Neural cell (in vitro differentiated cells): ENCODE results near the gene GLRX. TPM values are rescaled to one million over a fixed set of nuclear protein-coding genes. Genes with fewer than 3 reads are reported as not detected.

ENCODE experiments used
- H2AFZ ChIP-seq: fragments of 200-600, 300-800 bp; sonication (generic), shearing (Covaris generic); 2 replicates; pipeline ENCODE4 v1.6.0; 2014; ENCODE audit warnings: low read depth, mild to moderate bottlenecking, antibody characterized with exemption, low read length, moderate library complexity
- H3F3A ChIP-seq: fragments of 200-600 bp; shearing (Covaris generic); 2 replicates; pipeline ENCODE4 v1.6.1; 2016; ENCODE audit warnings: mild to moderate bottlenecking, moderate library complexity, mixed read lengths, antibody characterized with exemption, low read length; ENCODE audit not compliant: insufficient read depth, poor library complexity, severe bottlenecking
- H3K27ac ChIP-seq: fragments of 200-600, 300-800 bp; sonication (generic), shearing (Covaris generic); 2 replicates; pipeline ENCODE4 v1.5.1; 2014; ENCODE audit warnings: mild to moderate bottlenecking, low read length, moderate library complexity
- H3K27me3 ChIP-seq: fragments of 300-800, 200-600 bp; sonication (generic), shearing (Covaris generic); 2 replicates; pipeline ENCODE4 v1.6.0; 2014; ENCODE audit warnings: mild to moderate bottlenecking, low read depth, low read length, moderate library complexity; ENCODE audit not compliant: insufficient read depth
- H3K36me3 ChIP-seq: fragments of 300-800, 200-600 bp; sonication (generic), shearing (Covaris generic); 2 replicates; pipeline ENCODE4 v1.5.1; 2014; ENCODE audit warnings: mild to moderate bottlenecking, antibody characterized with exemption, low read length, moderate library complexity; ENCODE audit not compliant: insufficient read depth
- H3K4me2 ChIP-seq: fragments of 300-800, 200-600 bp; sonication (generic), shearing (Covaris generic); 2 replicates; pipeline ENCODE4 v1.6.0; 2014; ENCODE audit warnings: mild to moderate bottlenecking, low read length
- H3K4me3 ChIP-seq: fragments of 300-800, 200-600 bp; sonication (generic), shearing (Covaris generic); 2 replicates; pipeline ENCODE4 v1.5.1; 2014; ENCODE audit warnings: mild to moderate bottlenecking, low read length, moderate library complexity
- H3K79me2 ChIP-seq: fragments of 200-600 bp; shearing (Covaris generic); replicated peaks from 2 replicates; pipeline ENCODE4 v1.6.0; 2014; ENCODE audit warnings: mild to moderate bottlenecking, low read length, moderate library complexity; ENCODE audit not compliant: insufficient read depth
- H3K9ac ChIP-seq: fragments of 300-800, 200-600 bp; sonication (generic), shearing (Covaris generic); 2 replicates; pipeline ENCODE4 v1.6.1; 2016; ENCODE audit warnings: mild to moderate bottlenecking, low read length, mixed read lengths
- H3K9me2 ChIP-seq: fragments of 200-600 bp; shearing (Covaris generic); 2 replicates; pipeline ENCODE4 v1.6.1; 2016; ENCODE audit warnings: mild to moderate bottlenecking, low read length, mixed read lengths; ENCODE audit not compliant: insufficient read depth
- H3K9me3 ChIP-seq: fragments of 200-600, 300-800 bp; sonication (generic), shearing (Covaris generic); 2 replicates; pipeline ENCODE4 v1.6.1; 2016; ENCODE audit warnings: mild to moderate bottlenecking, mixed run types, low read length, moderate library complexity, mixed read lengths
- H4K20me1 ChIP-seq: fragments of 200-600 bp; shearing (Covaris generic); 2 replicates; pipeline ENCODE4 v1.6.1; 2016; ENCODE audit warnings: mild to moderate bottlenecking, mixed run types; ENCODE audit not compliant: insufficient read depth
- EP300 ChIP-seq: fragments of 450-650 bp; conservative IDR thresholded peaks from 2 replicates; pipeline ENCODE4 v1.6.1; 2014; ENCODE audit warnings: antibody characterized with exemption, mild to moderate bottlenecking, moderate library complexity; ENCODE audit not compliant: poor library complexity, severe bottlenecking
- EZH2 ChIP-seq: fragments of 200-600, 300-800 bp; shearing (Covaris generic), sonication (generic); IDR thresholded peaks from 2 replicates; pipeline ENCODE4 v1.6.1; 2014; ENCODE audit warnings: antibody characterized with exemption, low read length, borderline replicate concordance, mild to moderate bottlenecking; ENCODE audit not compliant: insufficient read depth, poor library complexity, severe bottlenecking
- MXI1 ChIP-seq: fragments of 450-650 bp; conservative IDR thresholded peaks from 2 replicates; pipeline ENCODE4 v1.6.1; 2014; ENCODE audit warnings: antibody characterized with exemption, mild to moderate bottlenecking; ENCODE audit not compliant: poor library complexity, severe bottlenecking
- POLR2AphosphoS5 ChIP-seq: IDR thresholded peaks from 2 replicates; pipeline ENCODE4 v1.6.1; 2012
- RAD21 ChIP-seq: fragments of 450-650 bp; conservative IDR thresholded peaks from 2 replicates; pipeline ENCODE4 v1.6.1; 2014; ENCODE audit warnings: antibody characterized with exemption, mild to moderate bottlenecking, moderate library complexity
- SMC3 ChIP-seq: fragments of 450-650 bp; conservative IDR thresholded peaks from 2 replicates; pipeline ENCODE4 v1.6.1; 2014; ENCODE audit warnings: antibody characterized with exemption, mild to moderate bottlenecking, moderate library complexity; ENCODE audit not compliant: poor library complexity
- TAF1 ChIP-seq: IDR thresholded peaks from 2 replicates; pipeline ENCODE4 v1.6.1; 2012; ENCODE audit warnings: low read depth
- polyA plus RNA-seq: library from polyadenylated mRNA; depleted of rRNA; stranded (reverse); fragments of >200 nt; gene quantifications from 2 replicates; pipeline ENCODE4 v1.2.3, GENCODE V29; 2014
- TF ChIP-seq, protein P1 (sequence below): IDR thresholded peaks from 2 replicates; pipeline ENCODE4 v1.6.1; 2012; ENCODE audit warnings: borderline replicate concordance
- TF ChIP-seq, protein P2 (sequence below): fragments of 450-650 bp; IDR thresholded peaks from 2 replicates; pipeline ENCODE4 v1.5.1; 2014; ENCODE audit warnings: antibody characterized with exemption, mild to moderate bottlenecking, moderate library complexity; ENCODE audit not compliant: poor library complexity, severe bottlenecking

Gene GLRX
- polyA plus RNA-seq, 1 donor from 2014 or later: 54.0 TPM

DNA sequence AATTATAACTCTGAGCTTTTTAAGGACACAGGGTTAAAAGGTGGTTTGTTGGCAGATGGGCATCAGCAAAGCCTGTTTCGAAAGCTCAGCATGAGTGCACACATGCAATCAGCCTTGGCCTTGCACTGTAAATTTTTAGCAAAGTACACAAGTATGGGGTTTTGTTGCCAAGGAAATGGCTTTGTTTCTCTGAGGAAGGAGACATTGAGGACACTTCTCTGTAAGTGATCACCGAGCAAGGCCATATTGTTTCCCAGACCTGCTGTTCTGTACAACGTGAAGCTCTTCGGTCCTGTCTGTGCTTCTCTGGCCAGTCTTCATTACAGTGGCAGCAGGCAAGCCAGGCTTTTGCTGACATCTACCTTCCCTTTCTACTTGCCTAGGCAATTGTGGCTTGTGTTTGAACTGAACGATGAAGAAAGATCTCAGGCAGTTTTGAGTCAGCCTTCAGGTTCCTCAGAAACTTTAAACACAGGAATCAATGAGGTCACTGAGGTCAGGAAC is 27.9 kb upstream of the GLRX start:
- no peak overlapping the region for H3K4me2 ChIP-seq
- no peaks in the 10 kb centered on the region for H3F3A ChIP-seq
- H3K27ac ChIP-seq: no peak overlapping the region
- H2AFZ ChIP-seq: no peak overlapping the region
- no peaks in the 10 kb centered on the region for H3K27me3 ChIP-seq
- TF ChIP-seq, protein P1, sequence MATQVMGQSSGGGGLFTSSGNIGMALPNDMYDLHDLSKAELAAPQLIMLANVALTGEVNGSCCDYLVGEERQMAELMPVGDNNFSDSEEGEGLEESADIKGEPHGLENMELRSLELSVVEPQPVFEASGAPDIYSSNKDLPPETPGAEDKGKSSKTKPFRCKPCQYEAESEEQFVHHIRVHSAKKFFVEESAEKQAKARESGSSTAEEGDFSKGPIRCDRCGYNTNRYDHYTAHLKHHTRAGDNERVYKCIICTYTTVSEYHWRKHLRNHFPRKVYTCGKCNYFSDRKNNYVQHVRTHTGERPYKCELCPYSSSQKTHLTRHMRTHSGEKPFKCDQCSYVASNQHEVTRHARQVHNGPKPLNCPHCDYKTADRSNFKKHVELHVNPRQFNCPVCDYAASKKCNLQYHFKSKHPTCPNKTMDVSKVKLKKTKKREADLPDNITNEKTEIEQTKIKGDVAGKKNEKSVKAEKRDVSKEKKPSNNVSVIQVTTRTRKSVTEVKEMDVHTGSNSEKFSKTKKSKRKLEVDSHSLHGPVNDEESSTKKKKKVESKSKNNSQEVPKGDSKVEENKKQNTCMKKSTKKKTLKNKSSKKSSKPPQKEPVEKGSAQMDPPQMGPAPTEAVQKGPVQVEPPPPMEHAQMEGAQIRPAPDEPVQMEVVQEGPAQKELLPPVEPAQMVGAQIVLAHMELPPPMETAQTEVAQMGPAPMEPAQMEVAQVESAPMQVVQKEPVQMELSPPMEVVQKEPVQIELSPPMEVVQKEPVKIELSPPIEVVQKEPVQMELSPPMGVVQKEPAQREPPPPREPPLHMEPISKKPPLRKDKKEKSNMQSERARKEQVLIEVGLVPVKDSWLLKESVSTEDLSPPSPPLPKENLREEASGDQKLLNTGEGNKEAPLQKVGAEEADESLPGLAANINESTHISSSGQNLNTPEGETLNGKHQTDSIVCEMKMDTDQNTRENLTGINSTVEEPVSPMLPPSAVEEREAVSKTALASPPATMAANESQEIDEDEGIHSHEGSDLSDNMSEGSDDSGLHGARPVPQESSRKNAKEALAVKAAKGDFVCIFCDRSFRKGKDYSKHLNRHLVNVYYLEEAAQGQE: no peak
- TF ChIP-seq, protein P2, sequence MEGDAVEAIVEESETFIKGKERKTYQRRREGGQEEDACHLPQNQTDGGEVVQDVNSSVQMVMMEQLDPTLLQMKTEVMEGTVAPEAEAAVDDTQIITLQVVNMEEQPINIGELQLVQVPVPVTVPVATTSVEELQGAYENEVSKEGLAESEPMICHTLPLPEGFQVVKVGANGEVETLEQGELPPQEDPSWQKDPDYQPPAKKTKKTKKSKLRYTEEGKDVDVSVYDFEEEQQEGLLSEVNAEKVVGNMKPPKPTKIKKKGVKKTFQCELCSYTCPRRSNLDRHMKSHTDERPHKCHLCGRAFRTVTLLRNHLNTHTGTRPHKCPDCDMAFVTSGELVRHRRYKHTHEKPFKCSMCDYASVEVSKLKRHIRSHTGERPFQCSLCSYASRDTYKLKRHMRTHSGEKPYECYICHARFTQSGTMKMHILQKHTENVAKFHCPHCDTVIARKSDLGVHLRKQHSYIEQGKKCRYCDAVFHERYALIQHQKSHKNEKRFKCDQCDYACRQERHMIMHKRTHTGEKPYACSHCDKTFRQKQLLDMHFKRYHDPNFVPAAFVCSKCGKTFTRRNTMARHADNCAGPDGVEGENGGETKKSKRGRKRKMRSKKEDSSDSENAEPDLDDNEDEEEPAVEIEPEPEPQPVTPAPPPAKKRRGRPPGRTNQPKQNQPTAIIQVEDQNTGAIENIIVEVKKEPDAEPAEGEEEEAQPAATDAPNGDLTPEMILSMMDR: no peak
- TF ChIP-seq TAF1 (no peak), RAD21 (no peak), POLR2AphosphoS5 (no peak), MXI1 (no peak), EP300 (no peak), EZH2 (no peak), SMC3 (no peak)
- H3K9me2 ChIP-seq: no peaks in the 10 kb centered on the region
- H4K20me1 ChIP-seq: no peaks in the 10 kb centered on the region
- no peak overlapping the region for H3K9ac ChIP-seq
- H3K36me3 ChIP-seq: no peaks in the 10 kb centered on the region
- H3K79me2 ChIP-seq: no peaks in the 10 kb centered on the region
- H3K9me3 ChIP-seq: no peaks in the 10 kb centered on the region
- H3K4me3 ChIP-seq: no peak overlapping the region

- Histone ChIP-seq H3K4me3 (no peak overlapping the region), H2AFZ (no peak overlapping the region), H3K36me3 (no peaks in the 10 kb centered on the region), H4K20me1 (no peaks in the 10 kb centered on the region), H3K27ac (no peak overlapping the region), H3K9ac (no peak overlapping the region), H3F3A (no peaks in the 10 kb centered on the region), H3K4me2 (no peak overlapping the region), H3K9me3 (no peaks in the 10 kb centered on the region), H3K9me2 (no peaks in the 10 kb centered on the region), H3K79me2 (no peaks in the 10 kb centered on the region), H3K27me3 (no peaks in the 10 kb centered on the region)
- no peak for TF ChIP-seq RAD21
Measured at GRCh38 chr5:95848701-95849100, 26.2 kb upstream of the GLRX start.

GRCh38 chr5:95847261-95847592 is 24.7 kb upstream of the GLRX start:
- H4K20me1 ChIP-seq: no peaks in the 10 kb centered on the region
- H3K9me2 ChIP-seq: no peaks in the 10 kb centered on the region
- H3K27ac ChIP-seq: no peak overlapping the region
- H3K27me3 ChIP-seq: no peaks in the 10 kb centered on the region
- H3K4me3 ChIP-seq: no peak overlapping the region
- H3K9ac ChIP-seq: no peak overlapping the region
- TF ChIP-seq SMC3: no peak
- TF ChIP-seq, protein P2: peak; percentile 4
- no peak for TF ChIP-seq MXI1
- no peaks in the 10 kb centered on the region for H3F3A ChIP-seq
- H3K36me3 ChIP-seq: no peaks in the 10 kb centered on the region
- H3K4me2 ChIP-seq: no peak overlapping the region
- no peak overlapping the region for H2AFZ ChIP-seq
- no peaks in the 10 kb centered on the region for H3K9me3 ChIP-seq
- H3K79me2 ChIP-seq: no peaks in the 10 kb centered on the region
